HG02852 (cell line): Measurements from ENCODE around the gene FAM167B.
"Not testable (repeated sequence)": the region's sequence is repeated elsewhere in the genome, so short reads cannot be mapped to it uniquely, and the experiment has no call there.

Experiments
- ATAC-seq: cut with Tn5 transposase; IDR thresholded peaks from one replicate; pipeline ENCODE4 v1.9.1; 2021; ENCODE audit warnings: mild to moderate bottlenecking, moderate library complexity; ENCODE audit not compliant: unreplicated experiment

FAM167B gene

DNA sequence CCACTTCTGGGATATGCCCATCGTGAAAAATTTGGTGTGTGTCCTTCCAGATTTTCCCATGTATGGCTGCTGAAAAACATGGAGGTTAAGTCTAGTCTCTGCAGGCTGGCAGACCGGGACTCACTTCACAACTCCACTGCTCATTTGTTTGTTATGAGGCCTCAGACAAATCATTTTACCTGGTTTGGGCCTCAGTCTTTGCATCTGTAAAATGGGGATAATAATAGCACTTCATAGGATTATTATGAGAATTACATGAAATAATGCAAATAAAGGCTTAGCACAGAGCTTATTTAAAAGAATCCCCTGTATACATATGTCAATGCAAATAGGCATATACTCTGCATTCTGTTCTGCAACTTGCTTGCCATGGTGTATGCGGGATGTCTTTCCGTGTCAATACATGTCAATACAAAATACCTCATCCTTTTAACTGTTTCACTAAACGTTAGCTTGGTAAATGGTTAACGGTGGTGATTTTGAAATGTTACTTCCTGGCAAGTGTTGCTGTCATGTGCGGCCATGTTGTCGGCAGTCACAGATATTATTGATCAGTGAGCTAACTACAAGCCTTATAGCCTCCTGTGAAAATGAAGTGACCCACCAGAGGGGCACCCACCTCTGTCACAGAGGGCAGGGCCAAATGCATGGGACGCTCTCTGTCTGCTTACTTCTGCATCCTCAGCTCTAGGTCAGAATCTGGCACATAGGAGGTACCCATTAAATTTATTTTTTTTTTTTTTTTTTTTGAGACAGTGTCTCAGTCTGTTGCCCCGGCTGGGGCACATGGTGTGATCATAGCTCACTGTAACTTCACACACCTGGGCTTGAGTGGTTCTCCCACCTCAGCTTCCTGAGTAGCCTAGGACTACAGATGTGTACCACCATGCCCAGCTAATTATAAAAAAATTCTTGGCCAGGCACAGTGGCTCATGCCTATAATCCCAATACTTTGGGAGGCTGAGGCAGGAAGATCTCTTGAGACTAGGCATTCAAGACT, 8.3 kb downstream of the FAM167B start:
- no peak for ATAC-seq

DNA sequence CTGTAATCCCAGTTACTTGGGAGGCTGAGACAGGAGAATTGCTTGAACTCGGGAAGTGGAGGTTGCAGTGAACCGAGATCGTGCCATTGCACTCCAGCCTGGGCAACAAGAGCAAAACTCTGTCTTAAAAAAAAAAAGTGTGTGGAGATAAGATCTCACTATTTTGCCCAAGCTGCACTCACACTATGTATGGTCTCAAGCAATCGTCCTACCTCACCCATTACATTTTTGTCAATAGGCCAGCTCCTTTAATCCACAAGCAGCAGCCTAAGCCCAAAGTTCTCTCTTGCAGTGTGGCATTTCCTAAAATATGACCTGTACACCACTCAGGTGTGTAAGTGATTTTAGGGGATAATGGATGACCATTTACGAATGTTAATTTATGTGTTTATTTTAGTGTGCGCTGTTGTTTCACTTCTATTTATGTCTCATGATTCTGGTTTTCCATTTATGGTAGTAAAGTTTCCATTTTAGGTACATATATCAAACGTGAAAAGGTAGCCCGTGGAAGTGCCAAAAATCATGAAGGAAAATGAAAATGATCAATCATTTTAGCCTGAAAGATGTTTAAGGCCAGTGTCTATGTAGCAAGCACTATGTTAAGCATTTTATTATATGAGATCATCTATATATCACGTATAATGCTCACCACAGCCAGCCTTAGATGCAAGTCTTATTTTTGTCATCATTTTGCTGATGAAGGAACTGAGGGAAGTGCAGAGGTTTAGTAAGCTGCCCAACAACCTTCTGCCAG, 9.6 kb downstream of the FAM167B start:
- ATAC-seq: no peak

DNA sequence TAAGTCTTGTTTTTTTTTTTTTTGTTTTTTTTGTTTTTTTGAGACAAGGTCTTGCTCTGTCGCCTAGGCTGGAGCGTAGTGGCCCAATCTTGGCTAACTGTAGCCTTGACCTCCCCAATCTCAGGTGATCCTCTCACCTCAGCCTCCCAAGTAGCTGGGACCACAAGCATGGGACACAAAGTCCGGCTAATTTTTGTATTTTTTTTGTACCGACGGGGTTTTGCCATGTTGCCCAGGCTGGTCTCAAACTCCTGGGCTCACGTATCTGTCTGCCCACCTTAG, 10.1 kb downstream of the FAM167B start:
- no peak for ATAC-seq

DNA sequence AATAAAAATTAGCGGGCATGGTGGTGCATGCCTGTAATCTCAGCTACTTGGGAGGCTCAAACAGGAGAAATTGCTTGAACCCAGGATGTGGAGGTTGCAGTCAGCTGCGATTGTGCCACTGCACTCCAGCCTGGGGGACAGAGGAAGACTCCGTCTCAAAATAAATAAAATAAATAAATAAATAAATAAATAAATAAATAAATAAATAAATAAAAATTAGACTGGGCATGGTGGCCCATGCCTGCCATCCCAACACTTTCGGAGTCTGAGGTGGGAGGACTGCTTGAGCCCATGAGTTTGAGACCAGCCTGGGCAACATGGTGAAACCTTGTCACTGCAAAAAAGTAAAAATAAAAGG, 16.2 kb downstream of the FAM167B start:
- not testable (repeated sequence) for ATAC-seq

DNA sequence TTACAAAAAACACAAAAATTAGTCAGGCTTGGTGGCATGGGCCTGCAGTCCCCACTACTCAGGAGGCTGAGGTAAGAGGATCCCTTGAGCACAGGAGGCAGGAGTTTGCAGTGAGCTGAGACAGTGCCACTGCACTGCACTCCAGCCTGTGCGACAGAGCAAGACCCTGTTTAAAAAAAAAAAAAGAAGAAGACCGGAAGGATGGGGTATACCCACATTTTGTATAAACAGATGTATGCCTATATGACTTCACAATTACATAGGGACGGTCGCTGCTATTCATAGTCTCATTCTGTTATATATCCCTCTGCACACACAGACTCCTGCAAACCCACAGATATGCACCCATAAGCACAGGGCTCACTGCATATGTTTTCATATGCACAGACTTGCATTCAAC, 16.7 kb downstream of the FAM167B start:
- no peak for ATAC-seq

DNA sequence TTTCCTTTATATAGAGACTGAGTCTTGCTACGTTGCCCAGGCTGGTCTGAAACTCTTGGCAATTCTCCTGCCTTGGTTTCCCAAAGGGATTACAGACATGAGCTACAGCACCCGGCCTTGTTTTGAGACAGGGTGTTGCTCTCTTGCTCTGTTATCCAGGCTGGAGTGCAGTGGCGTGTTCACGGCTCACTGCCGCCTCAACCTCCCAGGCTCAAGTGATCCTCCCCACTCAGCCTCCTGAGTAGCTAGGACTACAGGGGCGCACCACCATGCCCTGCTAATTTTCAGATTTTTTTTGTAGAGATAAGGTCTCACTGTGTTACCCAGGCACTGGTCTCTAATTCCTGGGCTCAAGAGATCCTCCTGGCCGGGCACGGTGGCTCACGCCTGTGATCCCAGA, 18.8 kb downstream of the FAM167B start:
- ATAC-seq: no peak

DNA sequence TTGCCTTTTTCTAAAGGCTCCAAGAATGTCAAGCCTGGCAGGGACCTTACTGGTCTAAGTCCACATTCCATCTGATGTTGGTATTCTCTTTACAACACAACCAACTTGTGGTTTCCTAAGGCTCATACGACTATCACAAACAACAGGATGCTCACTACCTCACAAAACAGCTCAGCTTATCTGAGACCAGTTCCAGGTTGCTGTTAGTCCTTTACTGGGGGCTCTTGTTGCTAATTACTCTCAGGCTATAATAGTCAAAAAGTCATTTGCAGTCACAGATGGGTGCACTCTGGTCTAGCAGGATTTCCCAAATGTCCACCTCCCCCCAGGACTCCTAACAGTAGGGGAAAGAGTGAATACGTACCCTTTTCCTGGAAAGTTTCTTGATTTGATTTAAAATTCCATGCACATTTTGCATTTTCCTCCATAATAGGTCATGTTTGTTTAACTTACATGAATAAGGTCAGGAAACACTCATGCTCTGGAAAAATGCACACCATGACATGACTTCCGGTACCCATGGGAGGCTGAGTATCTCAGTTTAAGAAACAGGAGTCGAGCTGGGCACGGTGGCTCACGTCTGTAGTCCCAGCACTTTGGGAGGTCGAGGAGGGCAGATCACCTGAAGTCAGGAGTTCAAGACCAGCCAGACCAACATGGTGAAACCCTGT, 20.0 kb downstream of the FAM167B start:
- no peak for ATAC-seq

DNA sequence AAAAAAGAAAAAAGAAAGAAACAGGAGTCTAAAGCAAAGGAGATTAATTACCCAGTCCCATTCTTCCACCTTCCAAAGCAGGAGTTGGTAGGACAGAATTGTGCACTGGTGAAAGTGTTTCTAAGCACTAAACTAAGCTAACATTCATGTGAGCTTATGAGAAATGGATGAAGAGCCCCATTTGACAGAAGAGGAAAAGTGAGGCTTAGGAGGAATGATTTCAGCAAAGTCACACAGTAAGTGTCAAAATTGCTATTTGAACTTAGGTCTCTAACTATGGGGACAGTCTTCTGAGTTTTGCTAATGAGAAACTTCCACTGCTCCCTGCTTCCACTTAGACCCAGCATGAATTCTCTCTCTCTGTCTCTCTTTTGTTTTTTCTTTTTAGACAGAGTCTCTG, 22.7 kb downstream of the FAM167B start:
- ATAC-seq: no peak

DNA sequence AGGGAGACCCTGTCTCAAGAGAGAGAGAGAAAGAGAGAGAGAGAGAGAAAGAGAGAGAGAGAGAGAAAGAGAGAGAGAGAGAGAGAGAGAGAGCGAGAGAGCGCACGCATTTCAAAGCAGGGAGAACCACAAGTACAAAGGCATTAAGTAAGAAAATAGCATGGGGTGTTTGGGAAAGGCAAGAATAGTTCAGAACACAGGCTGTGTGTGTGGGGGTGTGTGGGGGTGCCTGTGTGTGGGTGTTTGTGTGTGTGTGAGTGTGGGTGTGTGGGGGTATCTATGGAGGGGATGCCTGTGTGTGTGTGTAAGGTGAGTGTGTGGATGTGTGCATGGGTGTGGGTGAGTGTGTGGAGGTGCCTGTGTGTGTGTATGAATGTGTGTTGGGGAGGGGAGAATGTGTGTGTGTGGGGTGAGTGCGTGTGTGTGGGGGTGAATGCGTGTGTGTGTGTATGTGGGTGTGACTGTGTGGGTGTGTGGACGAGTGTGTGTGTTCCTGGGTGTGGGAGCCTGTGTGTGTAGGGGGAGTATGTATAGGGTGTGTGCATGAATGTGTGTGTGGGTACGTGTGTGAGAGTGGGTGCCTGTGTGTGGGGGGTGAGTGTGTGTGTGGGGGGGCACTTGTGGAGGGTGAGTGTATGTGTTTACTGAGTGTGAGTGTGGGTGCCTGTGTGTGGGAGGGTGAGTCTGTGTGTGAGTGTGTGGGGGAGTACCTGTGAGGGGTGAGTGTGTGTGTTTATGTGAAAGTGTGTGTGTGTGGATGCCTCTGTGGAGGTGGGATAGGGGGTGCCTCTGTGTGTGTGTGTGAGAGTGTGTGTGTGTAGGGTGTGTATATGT, 25.8 kb downstream of the FAM167B start:
- no peak for ATAC-seq

DNA sequence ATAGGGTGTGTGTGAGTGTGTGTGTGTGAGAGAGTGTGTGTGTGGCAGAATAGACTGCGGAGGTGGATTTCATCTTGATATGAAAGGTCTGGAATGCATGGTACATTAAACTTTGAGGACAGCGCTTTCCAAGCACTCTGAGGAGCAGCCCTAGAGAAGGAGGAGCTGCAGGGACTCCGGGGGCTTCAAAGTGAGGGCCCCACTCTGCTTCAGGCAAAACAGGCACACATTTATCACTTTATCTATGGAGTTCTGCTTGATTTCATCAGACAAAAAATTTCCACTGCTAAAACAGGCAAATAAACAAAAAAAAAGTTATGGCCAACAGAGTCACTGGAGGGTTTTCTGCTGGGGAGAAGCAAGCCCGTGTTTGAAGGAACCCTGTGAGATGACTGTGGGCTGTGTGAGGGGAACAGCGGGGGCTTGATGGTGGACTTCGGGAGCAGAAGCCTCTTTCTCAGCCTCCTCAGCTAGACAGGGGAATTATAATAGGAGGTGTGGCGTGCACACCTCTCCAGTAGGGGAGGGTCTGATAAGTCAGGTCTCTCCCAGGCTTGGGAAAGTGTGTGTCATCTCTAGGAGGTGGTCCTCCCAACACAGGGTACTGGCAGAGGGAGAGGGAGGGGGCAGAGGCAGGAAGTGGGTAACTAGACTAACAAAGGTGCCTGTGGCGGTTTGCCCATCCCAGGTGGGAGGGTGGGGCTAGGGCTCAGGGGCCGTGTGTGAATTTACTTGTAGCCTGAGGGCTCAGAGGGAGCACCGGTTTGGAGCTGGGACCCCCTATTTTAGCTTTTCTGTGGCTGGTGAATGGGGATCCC, 26.6 kb downstream of the FAM167B start:
- ATAC-seq: no peak

DNA sequence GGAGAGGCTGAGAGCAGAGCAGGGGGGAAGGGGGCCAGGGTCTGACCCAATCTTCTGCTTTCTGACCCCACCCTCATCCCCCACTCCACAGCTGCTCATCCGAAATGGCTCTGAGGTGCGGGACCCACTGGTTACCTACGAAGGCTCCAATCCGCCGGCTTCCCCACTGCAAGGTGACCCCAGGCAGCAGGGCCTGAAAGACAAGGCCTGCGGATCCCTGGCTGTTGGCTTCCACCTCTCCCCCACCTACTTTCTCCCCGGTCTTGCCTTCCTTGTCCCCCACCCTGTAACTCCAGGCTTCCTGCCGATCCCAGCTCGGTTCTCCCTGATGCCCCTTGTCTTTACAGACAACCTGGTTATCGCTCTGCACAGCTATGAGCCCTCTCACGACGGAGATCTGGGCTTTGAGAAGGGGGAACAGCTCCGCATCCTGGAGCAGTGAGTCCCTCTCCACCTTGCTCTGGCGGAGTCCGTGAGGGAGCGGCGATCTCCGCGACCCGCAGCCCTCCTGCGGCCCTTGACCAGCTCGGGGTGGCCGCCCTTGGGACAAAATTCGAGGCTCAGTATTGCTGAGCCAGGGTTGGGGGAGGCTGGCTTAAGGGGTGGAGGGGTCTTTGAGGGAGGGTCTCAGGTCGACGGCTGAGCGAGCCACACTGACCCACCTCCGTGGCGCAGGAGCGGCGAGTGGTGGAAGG, 27.8 kb downstream of the FAM167B start:
- no peak for ATAC-seq

DNA sequence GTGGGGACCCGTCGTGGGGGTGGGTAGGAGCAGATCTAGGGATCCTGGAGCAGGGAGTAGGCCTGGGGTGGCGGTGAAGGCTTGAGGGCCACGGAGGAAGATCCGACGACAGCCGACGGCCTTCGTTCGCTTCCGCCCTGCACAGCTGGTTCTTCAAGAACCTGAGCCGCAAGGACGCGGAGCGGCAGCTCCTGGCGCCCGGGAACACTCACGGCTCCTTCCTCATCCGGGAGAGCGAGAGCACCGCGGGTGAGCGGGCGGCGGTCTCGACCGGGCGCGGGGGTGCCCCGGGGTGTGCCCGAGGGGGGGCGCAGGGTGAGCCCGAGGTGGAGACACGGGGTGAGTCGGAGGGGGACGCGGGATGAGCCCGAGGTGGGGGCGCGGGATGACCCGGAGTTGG, 28.4 kb downstream of the FAM167B start:
- ATAC-seq: no peak

DNA sequence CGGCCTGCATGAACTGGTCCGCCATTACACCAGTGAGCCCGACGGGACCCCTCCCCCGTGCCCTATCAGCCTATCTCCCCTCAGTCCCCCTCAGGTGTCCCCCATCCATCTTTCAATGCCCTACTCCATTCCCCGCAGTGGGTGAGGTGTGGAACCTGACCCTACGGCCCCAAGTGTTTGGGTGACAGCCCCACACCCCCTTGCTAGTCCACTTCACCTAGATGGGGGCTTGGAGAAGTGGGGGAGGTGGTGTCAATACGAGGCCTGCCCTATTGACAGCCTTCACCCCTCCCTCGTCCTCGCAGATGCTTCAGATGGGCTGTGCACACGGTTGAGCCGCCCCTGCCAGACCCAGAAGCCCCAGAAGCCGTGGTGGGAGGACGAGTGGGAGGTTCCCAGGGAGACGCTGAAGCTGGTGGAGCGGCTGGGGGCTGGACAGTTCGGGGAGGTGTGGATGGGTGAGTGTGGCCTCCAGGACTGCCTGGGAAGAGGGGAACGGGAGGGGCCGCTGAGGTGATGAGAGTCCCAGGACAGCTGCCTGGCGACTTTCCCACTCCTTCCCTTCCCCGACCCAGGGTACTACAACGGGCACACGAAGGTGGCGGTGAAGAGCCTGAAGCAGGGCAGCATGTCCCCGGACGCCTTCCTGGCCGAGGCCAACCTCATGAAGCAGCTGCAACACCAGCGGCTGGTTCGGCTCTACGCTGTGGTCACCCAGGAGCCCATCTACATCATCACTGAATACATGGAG, 29.2 kb downstream of the FAM167B start:
- ATAC-seq: no peak

DNA sequence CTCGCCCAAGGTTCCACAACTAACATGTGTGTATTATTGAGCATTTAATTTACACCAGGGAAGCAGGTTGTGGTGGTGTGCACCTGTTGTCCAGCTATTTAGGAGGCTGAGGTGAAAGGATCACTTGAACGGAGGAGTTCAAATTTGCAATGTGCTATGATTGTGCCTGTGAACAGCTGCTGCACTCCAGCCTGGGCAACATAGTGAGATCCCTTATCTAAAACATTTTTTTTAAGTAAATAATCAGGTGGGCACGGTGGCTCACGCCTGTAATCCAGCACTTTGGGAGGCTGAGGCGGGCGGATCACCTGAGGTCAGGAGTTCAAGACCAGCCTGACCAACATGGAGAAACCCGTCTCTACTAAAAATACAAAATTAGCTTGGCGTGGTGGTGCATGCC, 37.8 kb downstream of the FAM167B start:
- not testable (repeated sequence) for ATAC-seq

DNA sequence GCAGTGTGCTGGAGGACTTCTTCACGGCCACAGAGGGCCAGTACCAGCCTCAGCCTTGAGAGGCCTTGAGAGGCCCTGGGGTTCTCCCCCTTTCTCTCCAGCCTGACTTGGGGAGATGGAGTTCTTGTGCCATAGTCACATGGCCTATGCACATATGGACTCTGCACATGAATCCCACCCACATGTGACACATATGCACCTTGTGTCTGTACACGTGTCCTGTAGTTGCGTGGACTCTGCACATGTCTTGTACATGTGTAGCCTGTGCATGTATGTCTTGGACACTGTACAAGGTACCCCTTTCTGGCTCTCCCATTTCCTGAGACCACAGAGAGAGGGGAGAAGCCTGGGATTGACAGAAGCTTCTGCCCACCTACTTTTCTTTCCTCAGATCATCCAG, 38.6 kb downstream of the FAM167B start:
- no peak for ATAC-seq

DNA sequence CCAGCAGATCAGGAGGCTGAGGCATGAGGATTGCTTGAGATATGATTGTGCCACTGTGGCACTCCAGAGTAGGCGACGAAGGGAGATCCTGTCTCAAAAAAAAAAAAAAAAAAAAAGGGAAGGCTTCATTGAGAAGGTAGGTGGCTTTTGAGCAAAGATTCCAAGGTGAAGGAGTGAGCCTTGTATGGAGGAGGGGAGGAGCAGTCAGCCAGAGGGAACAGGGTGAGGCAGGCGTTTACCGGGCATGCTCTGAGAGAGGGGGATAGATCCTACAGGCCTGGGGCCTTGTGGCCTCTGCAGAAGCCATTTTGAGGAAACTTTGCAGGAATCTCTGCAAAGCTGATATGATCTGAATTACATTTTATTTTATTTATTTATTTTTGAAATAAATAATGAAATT, 39.7 kb downstream of the FAM167B start:
- no peak for ATAC-seq

DNA sequence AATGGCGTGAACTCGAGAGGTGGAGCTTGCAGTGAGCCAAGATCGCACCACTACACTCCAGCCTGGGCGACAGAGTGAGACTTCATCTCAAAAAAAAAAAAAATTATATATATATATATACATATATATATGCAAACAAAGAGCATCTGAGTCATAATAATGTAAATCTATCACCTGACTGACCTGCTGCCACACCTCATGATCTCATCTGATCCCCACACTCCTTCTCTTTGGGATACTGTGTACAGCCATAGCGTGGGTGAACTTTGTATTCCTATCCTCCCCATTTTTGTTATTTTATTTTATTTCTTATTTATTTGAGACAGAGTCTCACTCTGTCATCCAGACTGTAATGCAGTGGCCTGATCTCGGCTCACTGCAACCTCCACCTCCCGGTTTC, 42.2 kb downstream of the FAM167B start:
- no peak for ATAC-seq

DNA sequence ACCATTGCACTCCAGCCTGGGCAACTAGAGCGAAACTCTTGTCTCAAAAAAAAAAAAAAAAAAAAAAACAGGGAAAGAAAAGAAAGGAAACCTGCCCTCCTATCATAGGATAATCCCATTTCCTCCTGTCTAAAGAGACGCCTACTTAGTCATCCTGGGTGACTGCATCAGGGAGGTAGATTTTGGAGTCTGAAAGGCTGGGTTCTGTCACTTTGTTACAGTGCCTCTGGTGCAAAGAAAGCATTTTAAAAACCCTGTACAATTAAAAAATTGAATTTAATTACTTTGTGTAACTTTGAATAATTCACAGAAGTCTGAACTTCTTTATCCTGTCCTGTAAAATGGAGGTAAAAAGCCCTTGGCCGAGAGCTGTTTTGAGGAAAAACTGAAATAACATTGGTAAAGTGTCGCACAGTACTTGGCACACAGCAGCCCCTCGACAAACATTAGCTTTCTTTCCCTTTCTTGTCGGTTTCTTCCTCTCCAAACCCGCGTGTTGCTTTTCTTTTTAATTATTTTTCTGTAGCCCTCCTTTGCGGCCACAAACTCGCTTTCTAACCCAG, 44.2 kb downstream of the FAM167B start:
- no peak for ATAC-seq
